ENCODE data around the gene MDN1. TPM values are rescaled to one million over a fixed set of nuclear protein-coding genes. Genes with fewer than 3 reads are reported as not detected.
A peak's percentile ranks its signal among the peaks of the same experiment; 100 is the strongest.
"Not testable (repeated sequence)": the region's sequence is repeated elsewhere in the genome, so short reads cannot be mapped to it uniquely, and the experiment has no call there.

The MDN1 gene
- total RNA-seq, 1 donor from 2014 or later, result 25.8 TPM

- DNase-seq (ENCODE audit: low read depth), result no peak
These were observed 162.0 kb downstream of the MDN1 start for GRCh38 chr6:89657445-89658158.

- no peak for DNase-seq (ENCODE audit: low read depth)
These were observed 164.5 kb downstream of the MDN1 start for GRCh38 chr6:89655122-89655521.

- DNase-seq (ENCODE audit: low read depth), result no peak
These were observed 169.0 kb downstream of the MDN1 start for GRCh38 chr6:89650579-89650978.

GRCh38 chr6:89649682-89650081, 169.9 kb downstream of the MDN1 start:
- no peak for DNase-seq (ENCODE audit: low read depth)

GRCh38 chr6:89644864-89645263, 174.7 kb downstream of the MDN1 start:
- no peak for DNase-seq (ENCODE audit: low read depth)

GRCh38 chr6:89643406-89643805, 176.2 kb downstream of the MDN1 start:
- peak; percentile 18 for DNase-seq (ENCODE audit: low read depth)

GRCh38 chr6:89642956-89643355, 176.6 kb downstream of the MDN1 start:
- DNase-seq (ENCODE audit: low read depth), result no peak

- DNase-seq (ENCODE audit: low read depth), result not testable (repeated sequence)
These were observed 178.0 kb downstream of the MDN1 start for GRCh38 chr6:89641581-89641980.

- no peak for DNase-seq (ENCODE audit: low read depth)
These were observed 178.8 kb downstream of the MDN1 start for GRCh38 chr6:89640804-89641203.

GRCh38 chr6:89638320-89639195, 181.0 kb downstream of the MDN1 start, which contains the start of gene LYRM2:
Gene LYRM2, minus strand, starts transcription at chr6:89638747. Its CDS starts 31 bp downstream, at chr6:89638716.
- peak; percentile 96 for DNase-seq (ENCODE audit: low read depth)

- DNase-seq (ENCODE audit: low read depth), result no peak
These were observed 181.7 kb downstream of the MDN1 start for GRCh38 chr6:89637960-89638319.

- not testable (repeated sequence) for DNase-seq (ENCODE audit: low read depth)
These were observed 183.2 kb downstream of the MDN1 start for GRCh38 chr6:89636412-89636811.

- no peak for DNase-seq (ENCODE audit: low read depth)
These were observed 189.1 kb downstream of the MDN1 start for GRCh38 chr6:89630488-89630887.

- DNase-seq (ENCODE audit: low read depth), result no peak
These were observed 195.8 kb downstream of the MDN1 start for GRCh38 chr6:89623749-89624148.

- DNase-seq (ENCODE audit: low read depth), result no peak
These were observed 200.0 kb downstream of the MDN1 start for GRCh38 chr6:89619567-89619966.

- no peak for DNase-seq (ENCODE audit: low read depth)
These were observed 201.6 kb downstream of the MDN1 start for GRCh38 chr6:89618026-89618425.

GRCh38 chr6:89616531-89616930, 203.1 kb downstream of the MDN1 start:
- DNase-seq (ENCODE audit: low read depth), result no peak

- no peak for DNase-seq (ENCODE audit: low read depth)
These were observed 203.7 kb downstream of the MDN1 start for GRCh38 chr6:89615882-89616281.

- DNase-seq (ENCODE audit: low read depth), result no peak
These were observed 205.8 kb downstream of the MDN1 start for GRCh38 chr6:89613790-89614189.

- peak; percentile 16 for DNase-seq (ENCODE audit: low read depth)
These were observed 207.5 kb downstream of the MDN1 start for GRCh38 chr6:89612121-89612520.

- DNase-seq (ENCODE audit: low read depth), result peak; percentile 53
These were observed 207.9 kb downstream of the MDN1 start for GRCh38 chr6:89611666-89612065.

GRCh38 chr6:89610149-89610642, 209.4 kb downstream of the MDN1 start:
- DNase-seq (ENCODE audit: low read depth), result peak; percentile 28
